Naive B cell (primary cell): ENCODE results near the gene PLS1. TPM values are rescaled to one million over a fixed set of nuclear protein-coding genes. Genes with fewer than 3 reads are reported as not detected.
A peak's percentile ranks its signal among the peaks of the same experiment; 100 is the strongest.
"Not testable (repeated sequence)": the region's sequence is repeated elsewhere in the genome, so short reads cannot be mapped to it uniquely, and the experiment has no call there.

Source experiments
- ATAC-seq, 2 donors: fragments of 150-1000 bp; cut with Tn5 transposase; 2 replicates each; pipeline ENCODE4 v1.10.0; 2021; ENCODE audit warnings: low read depth in 2 of 2, mild to moderate bottlenecking in 2 of 2, moderate library complexity in 2 of 2
- DNase-seq: peaks from one replicate; pipeline ENCODE4 v3.0.0; 2022
- H3K27ac Mint-ChIP-seq, 6 donors: one replicate each; pipeline ENCODE4 v1.8.0; 2020 to 2022; ENCODE audit warnings: mild to moderate bottlenecking in 6 of 6, mixed read lengths in 6 of 6, moderate library complexity in 5 of 6, inconsistent platforms in 2 of 6
- H3K27me3 Mint-ChIP-seq, 3 donors: one replicate each; pipeline ENCODE4 v1.8.0; 2021 to 2022; ENCODE audit warnings: mixed read lengths in 3 of 3, mild to moderate bottlenecking in 1 of 3
- H3K36me3 Mint-ChIP-seq, 2 donors: one replicate each; pipeline ENCODE4 v1.8.0; 2020 to 2022; ENCODE audit warnings: mixed read lengths in 2 of 2, inconsistent platforms in 1 of 2, mild to moderate bottlenecking in 1 of 2
- H3K4me1 Mint-ChIP-seq, 3 donors: one replicate each; pipeline ENCODE4 v1.8.0; 2020 to 2022; ENCODE audit warnings: mixed read lengths in 3 of 3, inconsistent platforms in 1 of 3, mild to moderate bottlenecking in 1 of 3, moderate library complexity in 1 of 3
- H3K4me3 Mint-ChIP-seq, 8 donors: one replicate each; pipeline ENCODE4 v1.8.0; 2020 to 2022; ENCODE audit warnings: mild to moderate bottlenecking in 8 of 8, mixed read lengths in 8 of 8, moderate library complexity in 8 of 8, inconsistent platforms in 2 of 8
- H3K9me3 Mint-ChIP-seq, 7 donors: one replicate each; pipeline ENCODE4 v1.8.0; 2020 to 2022; ENCODE audit warnings: mixed read lengths in 7 of 7, mild to moderate bottlenecking in 5 of 7, inconsistent platforms in 2 of 7, moderate library complexity in 1 of 7
- polyA plus RNA-seq, 6 donors: library from polyadenylated mRNA; unstranded; fragments of 300-500 nt; fragmentation: Illumina TruSeq; gene quantifications; one replicate each; pipeline ENCODE4 v1.2.3, GENCODE V29; 2021; ENCODE audit warnings: low read depth in 6 of 6

The PLS1 gene
- polyA plus RNA-seq, 6 donors from 2014 or later, result 0.22 to 0.92 (median 0.44) TPM; not detected in 1

DNA sequence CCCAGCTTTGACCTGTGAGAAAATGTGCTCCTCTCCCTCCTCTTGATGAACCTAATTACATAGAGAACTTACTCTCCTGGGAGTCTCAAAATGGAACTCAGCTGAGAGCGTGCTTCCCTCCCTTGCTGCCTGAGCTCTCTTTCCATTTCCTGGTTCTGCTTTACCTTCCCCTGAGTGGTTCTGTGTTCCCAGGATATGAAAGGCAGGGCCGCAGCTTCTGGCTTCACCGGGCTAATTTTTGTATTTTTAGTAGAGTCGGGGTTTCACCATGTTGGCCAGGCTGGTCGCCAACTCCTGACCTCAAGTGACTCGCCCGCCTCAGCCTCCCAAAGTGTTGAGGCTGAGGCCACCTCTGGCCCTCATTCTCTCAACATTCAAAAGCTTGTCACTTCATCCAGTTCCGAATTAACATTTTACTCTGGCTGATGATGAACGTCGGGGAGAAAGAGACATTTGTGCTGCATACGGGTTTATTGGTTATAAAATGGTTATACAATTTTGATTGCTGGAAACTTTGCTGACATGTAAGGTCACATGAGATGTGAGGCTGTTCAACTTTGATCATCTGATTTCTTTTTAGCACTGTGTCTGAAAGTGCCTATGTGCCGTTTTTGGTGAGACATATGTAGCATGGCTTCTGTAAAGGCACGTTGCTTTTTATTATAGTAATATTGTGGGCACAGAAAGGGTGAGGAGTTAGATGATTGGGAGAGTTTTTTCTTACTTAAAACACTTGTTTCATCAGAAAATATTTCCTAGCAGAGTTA is 6.6 kb downstream of the PLS1 start:
- Mint-ChIP-seq H3K9me3 (no peaks in the 10 kb centered on the region), H3K4me1 (no peaks in the 10 kb centered on the region), H3K27ac (no peak overlapping the region), H3K36me3 (no peaks in the 10 kb centered on the region), H3K4me3 (no peak overlapping the region), H3K27me3 (peaks cover 0 to 7% (median 0%) of the 10 kb centered on the region in 3 donors)
- no peak for ATAC-seq
- no peak for DNase-seq

DNA sequence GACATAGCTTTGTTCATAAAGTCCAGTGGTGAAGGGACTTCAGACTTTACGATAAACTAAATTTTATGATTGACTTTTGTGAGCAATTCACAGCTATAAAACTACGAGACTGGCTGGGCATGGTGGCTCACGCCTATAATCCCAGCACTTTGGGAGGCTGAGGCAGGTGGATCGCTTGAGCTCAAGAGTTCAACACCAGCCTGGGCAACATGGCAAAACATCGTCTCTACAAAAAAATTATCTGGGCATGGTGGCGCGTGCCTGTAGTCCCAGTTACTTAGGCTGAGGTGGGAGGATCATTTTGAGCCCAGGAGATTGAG is 7.2 kb downstream of the PLS1 start:
- not testable (repeated sequence) for DNase-seq, H3K9me3 Mint-ChIP-seq, H3K36me3 Mint-ChIP-seq, H3K27me3 Mint-ChIP-seq, ATAC-seq, H3K27ac Mint-ChIP-seq, H3K4me3 Mint-ChIP-seq, H3K4me1 Mint-ChIP-seq

DNA sequence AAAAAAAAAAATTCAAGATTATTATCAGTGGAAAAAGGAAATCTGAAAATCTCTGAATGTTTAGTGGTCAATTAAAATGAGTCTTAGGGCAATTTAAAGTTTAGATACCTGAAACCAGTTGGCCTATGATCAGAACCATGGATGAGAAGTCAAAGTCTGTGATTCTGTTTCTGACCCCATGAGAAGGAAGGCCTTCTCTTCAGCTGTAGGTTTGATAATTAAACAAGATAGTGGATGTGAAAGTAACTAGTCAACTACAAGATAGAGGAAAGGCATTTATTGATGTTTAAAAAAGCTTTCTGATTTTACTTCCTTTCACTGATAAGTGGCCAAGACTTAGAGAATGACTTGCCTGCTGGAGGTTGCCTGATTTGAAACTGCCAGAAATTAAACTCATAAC is 8.7 kb downstream of the PLS1 start:
- H3K9me3 Mint-ChIP-seq, result no peaks in the 10 kb centered on the region
- H3K27ac Mint-ChIP-seq, result no peak overlapping the region
- H3K36me3 Mint-ChIP-seq, result no peaks in the 10 kb centered on the region
- H3K4me1 Mint-ChIP-seq, result no peaks in the 10 kb centered on the region
- H3K27me3 Mint-ChIP-seq, result no peaks in the 10 kb centered on the region
- DNase-seq (no peak), ATAC-seq (no peak)
- no peak overlapping the region for H3K4me3 Mint-ChIP-seq

DNA sequence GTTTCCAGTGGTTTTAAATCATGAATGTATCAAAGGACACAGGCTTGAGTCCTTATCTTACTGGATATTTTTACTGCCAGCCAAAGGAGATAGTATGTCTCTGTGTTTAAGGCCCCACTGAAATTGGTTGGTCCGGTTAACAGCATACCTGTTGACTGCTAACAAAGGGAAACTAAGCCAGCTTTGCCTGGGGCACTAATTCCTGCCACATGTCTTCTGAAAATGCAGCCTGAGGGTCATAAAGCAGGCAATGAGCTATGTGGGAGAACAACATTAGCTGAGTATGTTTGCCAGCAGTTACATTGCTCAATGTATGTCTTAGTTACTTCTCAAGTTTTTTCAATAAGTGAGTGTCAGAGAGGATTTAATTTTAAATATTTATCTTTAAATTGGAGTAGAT is 12.4 kb downstream of the PLS1 start:
- H3K4me1 Mint-ChIP-seq, result no peaks in the 10 kb centered on the region
- H3K4me3 Mint-ChIP-seq, result no peak overlapping the region
- no peak overlapping the region for H3K27ac Mint-ChIP-seq
- no peaks in the 10 kb centered on the region for H3K27me3 Mint-ChIP-seq
- no peaks in the 10 kb centered on the region for H3K36me3 Mint-ChIP-seq
- no peaks in the 10 kb centered on the region for H3K9me3 Mint-ChIP-seq
- no peak for DNase-seq
- no peak for ATAC-seq

DNA sequence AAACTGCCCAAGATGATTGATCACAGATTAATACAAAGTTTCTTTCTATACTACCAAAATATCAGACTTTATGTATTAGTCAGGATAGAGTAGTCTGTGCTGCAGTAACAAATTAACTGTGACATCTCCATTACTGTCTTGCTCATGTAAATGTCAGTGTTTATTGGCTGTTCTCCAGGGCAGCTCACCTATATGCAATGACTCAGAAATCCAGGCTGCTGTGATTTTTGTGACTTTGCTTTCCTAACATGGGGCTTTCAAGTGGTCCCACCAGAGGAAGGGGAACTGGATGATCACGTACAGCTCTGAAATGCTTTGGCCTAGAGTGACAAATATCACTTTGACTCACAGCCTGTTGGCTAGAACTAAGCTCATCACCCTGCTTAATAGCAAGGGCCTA is 12.9 kb downstream of the PLS1 start:
- Mint-ChIP-seq H3K4me1 (no peaks in the 10 kb centered on the region), H3K9me3 (no peaks in the 10 kb centered on the region), H3K4me3 (no peak overlapping the region), H3K36me3 (no peaks in the 10 kb centered on the region), H3K27me3 (no peaks in the 10 kb centered on the region), H3K27ac (no peak overlapping the region)
- DNase-seq (no peak), ATAC-seq (no peak)

DNA sequence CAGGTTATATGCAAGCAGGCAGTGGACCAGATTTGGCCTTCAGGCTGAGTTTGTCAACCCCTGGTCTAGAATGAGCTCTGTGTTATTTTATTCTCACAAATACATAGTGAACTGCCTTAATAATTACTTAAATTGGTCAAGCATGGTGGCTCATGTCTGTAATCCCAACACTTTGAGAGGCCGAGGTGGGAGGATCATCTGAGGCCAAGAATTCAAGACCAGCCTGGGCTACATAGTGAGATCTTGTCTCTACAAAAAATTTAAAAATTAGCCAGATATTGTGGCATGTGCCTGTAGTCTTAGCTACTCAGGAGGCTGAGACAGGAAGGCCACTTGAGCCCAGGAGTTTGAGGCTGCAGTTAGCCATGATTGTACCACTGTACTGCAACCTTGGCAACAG is 15.0 kb downstream of the PLS1 start:
- H3K9me3 Mint-ChIP-seq, result no peaks in the 10 kb centered on the region
- H3K27me3 Mint-ChIP-seq, result peaks cover 0 to 5% (median 0%) of the 10 kb centered on the region in 3 donors
- H3K4me3 Mint-ChIP-seq, result no peak overlapping the region
- H3K4me1 Mint-ChIP-seq, result no peaks in the 10 kb centered on the region
- H3K27ac Mint-ChIP-seq, result no peak overlapping the region
- DNase-seq (no peak), ATAC-seq (no peak)
- no peaks in the 10 kb centered on the region for H3K36me3 Mint-ChIP-seq

DNA sequence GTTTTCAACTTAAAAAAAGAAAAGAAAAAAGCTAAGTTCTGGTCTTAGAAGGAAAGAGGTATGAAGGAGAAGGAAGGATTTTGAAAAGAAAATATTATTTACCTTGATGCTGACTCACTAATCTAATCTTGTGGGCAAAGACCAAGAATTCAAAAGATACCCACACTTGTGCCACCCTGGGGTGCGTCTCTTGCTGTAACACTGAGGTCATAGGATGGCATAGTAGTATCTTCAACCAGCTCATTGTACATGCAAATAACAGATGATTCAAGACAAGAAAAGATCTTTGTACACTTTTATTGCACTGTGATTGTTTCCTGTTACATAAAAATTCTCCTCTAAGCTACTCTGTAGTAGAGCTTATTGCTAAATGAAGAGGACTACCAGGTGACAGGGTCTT is 17.3 kb downstream of the PLS1 start:
- no peak for ATAC-seq
- no peaks in the 10 kb centered on the region for H3K9me3 Mint-ChIP-seq
- no peak overlapping the region for H3K4me3 Mint-ChIP-seq
- no peaks in the 10 kb centered on the region for H3K36me3 Mint-ChIP-seq
- H3K27ac Mint-ChIP-seq, result no peak overlapping the region
- no peaks in the 10 kb centered on the region for H3K4me1 Mint-ChIP-seq
- DNase-seq, result no peak
- peaks cover 0 to 5% (median under 1%) of the 10 kb centered on the region in 3 donors for H3K27me3 Mint-ChIP-seq

DNA sequence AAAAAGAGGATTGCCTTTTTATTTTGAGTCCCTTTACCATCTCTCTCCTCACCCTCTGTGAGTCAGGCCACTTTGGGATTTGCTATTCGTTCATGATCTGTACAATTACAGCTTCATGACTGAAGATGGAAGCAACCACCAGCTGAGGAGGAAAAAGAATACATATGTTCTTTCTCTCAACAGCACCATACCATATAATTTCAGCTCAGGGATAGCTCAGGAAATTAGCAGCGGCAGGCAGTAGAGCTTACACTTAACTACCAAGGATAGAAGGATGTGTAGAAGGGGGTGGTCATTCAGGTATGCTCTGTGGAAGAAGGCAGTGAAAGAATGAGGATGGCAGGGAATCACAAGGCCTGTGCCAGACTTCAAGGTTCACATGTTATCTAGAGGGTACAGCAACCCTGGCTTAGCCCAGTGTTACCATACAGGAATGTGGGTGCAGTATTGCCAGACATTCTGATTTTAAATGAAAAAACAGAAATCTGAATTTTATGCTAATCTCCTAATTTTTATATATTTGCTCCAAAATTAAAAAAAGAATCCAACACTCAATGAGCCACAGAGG is 17.9 kb downstream of the PLS1 start:
- H3K36me3 Mint-ChIP-seq, result no peaks in the 10 kb centered on the region
- ATAC-seq, result no peak
- no peaks in the 10 kb centered on the region for H3K4me1 Mint-ChIP-seq
- H3K27ac Mint-ChIP-seq, result no peak overlapping the region
- H3K9me3 Mint-ChIP-seq, result no peaks in the 10 kb centered on the region
- peaks cover 0 to 5% (median 4%) of the 10 kb centered on the region in 3 donors for H3K27me3 Mint-ChIP-seq
- DNase-seq, result no peak
- no peak overlapping the region for H3K4me3 Mint-ChIP-seq

DNA sequence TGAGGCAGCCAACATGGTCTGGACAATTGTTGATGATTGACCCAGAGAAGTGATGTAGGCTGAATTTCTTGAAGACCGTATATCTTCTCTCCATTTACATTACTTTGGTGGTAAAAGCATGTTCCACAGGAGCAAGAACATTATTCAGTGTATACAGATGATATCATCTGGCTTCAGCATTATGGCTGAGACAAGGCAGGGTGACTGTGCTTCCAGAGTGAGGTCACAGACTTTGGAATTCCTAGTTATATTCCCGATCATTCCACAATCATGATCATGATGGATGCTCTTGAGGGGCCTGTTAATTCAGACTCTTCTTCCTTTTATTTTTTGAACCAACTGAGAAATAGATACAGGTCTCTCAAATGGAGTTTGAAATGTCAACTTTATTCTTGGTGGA is 19.0 kb downstream of the PLS1 start:
- Mint-ChIP-seq H3K4me3 (no peak overlapping the region), H3K4me1 (no peaks in the 10 kb centered on the region), H3K9me3 (no peaks in the 10 kb centered on the region), H3K27me3 (peaks cover 0 to 5% (median 4%) of the 10 kb centered on the region in 3 donors), H3K36me3 (no peaks in the 10 kb centered on the region), H3K27ac (no peak overlapping the region)
- DNase-seq (no peak), ATAC-seq (no peak)

DNA sequence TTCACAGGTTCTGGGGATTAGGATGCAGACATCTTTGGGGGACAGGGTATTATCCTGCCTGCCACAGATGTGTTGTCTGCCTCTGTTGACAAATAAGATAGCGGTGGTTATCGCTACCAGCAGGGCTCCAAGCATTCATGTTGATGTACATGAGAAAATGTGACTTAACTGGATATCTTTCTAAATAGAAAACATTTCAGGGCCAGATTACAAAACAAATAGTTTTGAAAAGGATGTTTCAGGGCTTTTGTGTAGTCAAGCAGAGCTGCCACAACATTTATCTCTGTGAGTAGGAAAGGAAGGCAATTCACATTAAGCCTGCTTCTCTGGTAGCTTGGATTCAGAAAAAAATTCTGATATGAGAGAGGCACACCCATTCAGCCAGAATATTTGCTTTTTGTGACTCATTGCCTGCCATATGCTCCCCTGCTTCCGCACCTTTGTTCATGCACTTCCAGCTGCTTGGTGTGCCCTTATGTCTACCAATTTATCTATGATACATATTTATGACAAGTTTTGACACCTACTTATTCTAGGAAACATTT is 22.8 kb downstream of the PLS1 start:
- no peaks in the 10 kb centered on the region for H3K9me3 Mint-ChIP-seq
- ATAC-seq (no peak), DNase-seq (no peak)
- no peak overlapping the region for H3K4me3 Mint-ChIP-seq
- no peaks in the 10 kb centered on the region for H3K36me3 Mint-ChIP-seq
- H3K27me3 Mint-ChIP-seq, result peaks cover 0 to 5% (median 4%) of the 10 kb centered on the region in 3 donors
- H3K4me1 Mint-ChIP-seq, result no peaks in the 10 kb centered on the region
- peak overlapping the region in 1 of 6 donors; percentile 12 for H3K27ac Mint-ChIP-seq

DNA sequence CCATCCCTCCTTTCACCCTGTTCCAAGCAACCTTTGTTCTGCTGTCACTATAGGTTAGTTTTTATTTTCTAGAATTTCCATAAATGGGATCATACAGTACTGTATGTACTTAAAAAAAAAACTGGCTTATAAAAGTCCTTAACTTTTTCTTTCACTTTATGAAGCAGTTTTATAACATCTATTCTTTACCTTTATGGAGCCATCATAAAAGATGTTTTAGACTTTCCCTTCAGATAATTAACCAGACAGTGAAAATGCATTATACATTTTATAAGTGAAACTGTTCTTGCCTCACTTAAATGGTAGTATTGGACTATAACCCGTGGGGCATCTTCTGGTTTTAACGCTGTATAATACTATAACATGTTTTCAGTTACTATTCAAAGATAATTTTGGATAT is 26.2 kb downstream of the PLS1 start:
- H3K27me3 Mint-ChIP-seq, result peaks cover 0 to 6% (median 4%) of the 10 kb centered on the region in 3 donors
- H3K4me3 Mint-ChIP-seq, result no peak overlapping the region
- H3K36me3 Mint-ChIP-seq, result no peaks in the 10 kb centered on the region
- no peaks in the 10 kb centered on the region for H3K4me1 Mint-ChIP-seq
- DNase-seq, result no peak
- no peaks in the 10 kb centered on the region for H3K9me3 Mint-ChIP-seq
- H3K27ac Mint-ChIP-seq, result no peak overlapping the region
- ATAC-seq, result no peak

DNA sequence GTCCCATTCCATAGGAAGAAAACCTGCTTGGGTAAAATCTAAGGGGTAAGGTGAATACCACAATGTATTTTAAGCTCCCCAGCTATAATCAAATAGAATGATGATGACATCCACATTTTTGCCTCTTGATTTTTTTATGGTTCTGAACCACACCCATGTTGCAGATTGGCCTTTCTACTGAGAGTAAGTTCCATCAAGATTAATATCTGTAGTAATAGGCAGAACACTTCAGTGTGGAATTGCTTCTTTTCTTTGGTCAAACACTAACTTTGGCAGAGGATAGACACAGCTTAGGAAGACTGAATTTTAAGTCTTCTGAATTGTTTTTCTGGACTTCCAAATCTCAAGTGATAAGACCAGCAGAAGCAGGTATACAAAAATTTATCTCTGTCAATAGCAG is 27.0 kb downstream of the PLS1 start:
- Mint-ChIP-seq H3K27ac (no peak overlapping the region), H3K36me3 (no peaks in the 10 kb centered on the region), H3K27me3 (peaks cover 0 to 6% (median 4%) of the 10 kb centered on the region in 3 donors), H3K4me3 (no peak overlapping the region), H3K4me1 (no peaks in the 10 kb centered on the region), H3K9me3 (no peaks in the 10 kb centered on the region)
- no peak for DNase-seq
- no peak for ATAC-seq

DNA sequence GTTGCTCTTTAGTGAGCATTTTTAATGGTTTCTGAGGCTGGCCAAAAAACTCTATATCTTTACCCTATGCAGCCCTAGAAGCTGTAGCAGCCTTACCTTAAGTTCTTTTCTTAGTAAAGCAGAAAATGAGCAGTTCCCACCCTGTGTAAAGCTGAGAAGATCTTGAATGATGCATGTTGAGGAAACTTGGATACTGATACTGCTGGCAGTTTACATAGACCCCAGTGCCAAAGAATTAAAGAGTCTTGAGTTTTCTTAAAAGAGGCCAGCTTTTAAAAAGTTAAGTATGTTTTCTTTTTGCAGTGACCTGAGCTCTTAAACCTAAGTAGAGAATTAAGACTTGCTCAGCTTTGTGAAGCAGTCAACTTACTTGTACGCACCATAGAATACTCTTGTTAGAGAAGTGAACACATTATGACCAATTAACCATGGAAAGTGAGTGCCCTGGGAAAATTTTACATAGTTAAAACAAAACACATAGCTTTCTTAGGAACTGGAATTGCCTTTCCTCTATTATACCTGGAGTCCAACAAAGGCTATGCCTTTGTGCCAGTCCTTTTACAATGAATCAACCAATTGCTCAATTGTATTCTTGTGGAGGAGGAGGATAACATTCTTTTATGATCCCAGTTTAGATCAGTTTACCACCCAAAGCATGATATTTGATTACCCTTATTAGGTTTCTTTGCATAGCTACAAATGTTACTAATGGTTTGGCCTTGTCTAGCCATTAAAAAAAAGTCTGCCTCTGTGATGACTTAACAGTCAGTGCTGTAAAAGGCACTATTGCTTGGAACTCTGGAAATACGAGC is 28.4 kb downstream of the PLS1 start:
- H3K9me3 Mint-ChIP-seq, result no peaks in the 10 kb centered on the region
- DNase-seq (no peak), ATAC-seq (no peak)
- H3K36me3 Mint-ChIP-seq, result no peaks in the 10 kb centered on the region
- no peak overlapping the region for H3K4me3 Mint-ChIP-seq
- peaks cover 0 to 6% (median 0%) of the 10 kb centered on the region in 3 donors for H3K27me3 Mint-ChIP-seq
- H3K4me1 Mint-ChIP-seq, result no peaks in the 10 kb centered on the region
- H3K27ac Mint-ChIP-seq, result no peak overlapping the region

DNA sequence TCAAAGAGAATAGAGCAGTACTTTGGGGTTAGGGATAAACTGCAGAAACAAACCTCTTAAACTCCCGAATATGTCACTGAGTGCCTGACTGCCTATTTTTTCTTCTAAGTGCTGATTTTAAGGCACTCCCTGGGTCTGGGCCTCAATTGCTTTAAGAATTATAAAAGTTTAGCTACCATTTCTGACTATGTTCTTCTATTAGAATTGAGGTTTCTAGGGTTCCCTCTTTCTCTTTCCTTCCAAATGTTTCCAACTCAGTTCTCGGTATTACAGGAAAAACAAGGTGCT is 28.9 kb downstream of the PLS1 start:
- Mint-ChIP-seq H3K36me3 (no peaks in the 10 kb centered on the region), H3K9me3 (no peaks in the 10 kb centered on the region), H3K27me3 (peaks cover 0 to 6% (median 0%) of the 10 kb centered on the region in 3 donors), H3K27ac (no peak overlapping the region), H3K4me1 (no peaks in the 10 kb centered on the region), H3K4me3 (no peak overlapping the region)
- DNase-seq, result no peak
- no peak for ATAC-seq
